ENCODE results near the gene RASSF8.

Gene RASSF8

GRCh38 chr12:25958428-25959070 lies at the start of gene RASSF8:
TSS of gene RASSF8 (plus strand) at chr12:25958682. CDS start at chr12:26055344, 96,662 bp downstream.
- FAIRE-seq, result no peak

- no peak for FAIRE-seq
Observed at GRCh38 chr12:25914551-25914950, 43.9 kb upstream of the RASSF8 start.

- no peak for FAIRE-seq
Observed at GRCh38 chr12:25924491-25925001, 33.9 kb upstream of the RASSF8 start.

- no peak for FAIRE-seq
Observed at GRCh38 chr12:25925064-25925463, 33.4 kb upstream of the RASSF8 start.

- no peak for FAIRE-seq
Observed at GRCh38 chr12:25926536-25926935, 31.9 kb upstream of the RASSF8 start.

- FAIRE-seq, result no peak
Observed at GRCh38 chr12:25929142-25929541, 29.3 kb upstream of the RASSF8 start.

GRCh38 chr12:25932971-25933370 lies 25.5 kb upstream of the RASSF8 start:
- FAIRE-seq, result no peak

GRCh38 chr12:25934456-25934855 lies 24.0 kb upstream of the RASSF8 start:
- FAIRE-seq, result no peak

- no peak for FAIRE-seq
Observed at GRCh38 chr12:25935355-25936144, 22.9 kb upstream of the RASSF8 start.

- no peak for FAIRE-seq
Observed at GRCh38 chr12:25937096-25937495, 21.4 kb upstream of the RASSF8 start.

GRCh38 chr12:25938581-25938980 lies 19.9 kb upstream of the RASSF8 start:
- FAIRE-seq, result no peak

GRCh38 chr12:25939606-25940005 lies 18.9 kb upstream of the RASSF8 start:
- no peak for FAIRE-seq

GRCh38 chr12:25940886-25941285 lies 17.6 kb upstream of the RASSF8 start:
- FAIRE-seq, result no peak

GRCh38 chr12:25942709-25943108 lies 15.8 kb upstream of the RASSF8 start:
- FAIRE-seq, result no peak

GRCh38 chr12:25943940-25944339 lies 14.5 kb upstream of the RASSF8 start:
- FAIRE-seq, result no peak

GRCh38 chr12:25949343-25949742 lies 9.1 kb upstream of the RASSF8 start:
- peak; percentile 65 for FAIRE-seq

- FAIRE-seq, result no peak
Observed at GRCh38 chr12:25950329-25951115, 8.0 kb upstream of the RASSF8 start.

GRCh38 chr12:25957793-25958427 lies 572 bp upstream of the RASSF8 start:
- no peak for FAIRE-seq

- FAIRE-seq, result no peak
Observed at GRCh38 chr12:25959071-25959961, 834 bp downstream of the RASSF8 start.

GRCh38 chr12:25960143-25960542 lies 1.7 kb downstream of the RASSF8 start:
- no peak for FAIRE-seq

GRCh38 chr12:25960961-25961360 lies 2.5 kb downstream of the RASSF8 start:
- FAIRE-seq, result no peak

All from A204.1 (cell line).